Spinal cord (tissue), 10 donors: Measurements from ENCODE around the gene SYNCRIP. TPM values are rescaled to one million over a fixed set of nuclear protein-coding genes. Genes with fewer than 3 reads are reported as not detected.
A peak's percentile ranks its signal among the peaks of the same experiment; 100 is the strongest.

ENCODE experiments used
- DNase-seq, 6 donors: peaks; one replicate each; pipeline versions ENCODE4 v3.0.0 to v3.0.0-alpha.2; 2013 to 2015; ENCODE audit warnings: low spot score in 6 of 6, low read depth in 4 of 6
- H3K27ac ChIP-seq: one replicate; pipeline ENCODE4 v1.5.1; 2013; ENCODE audit warnings: low read depth, low read length, control low read depth
- H3K27me3 ChIP-seq: one replicate; pipeline ENCODE4 v1.6.1; 2013; ENCODE audit warnings: low read length; ENCODE audit not compliant: control insufficient read depth, insufficient read depth
- H3K36me3 ChIP-seq: one replicate; pipeline ENCODE4 v1.6.1; 2013; ENCODE audit warnings: low read length; ENCODE audit not compliant: control insufficient read depth, insufficient read depth
- H3K4me1 ChIP-seq: one replicate; pipeline ENCODE4 v1.6.1; 2013; ENCODE audit warnings: low read length; ENCODE audit not compliant: control insufficient read depth, insufficient read depth
- H3K4me3 ChIP-seq: one replicate; pipeline ENCODE4 v1.5.1; 2013; ENCODE audit warnings: low read depth, low read length, control low read depth
- H3K9me3 ChIP-seq: one replicate; pipeline ENCODE4 v1.6.1; 2013; ENCODE audit warnings: low read length; ENCODE audit not compliant: control insufficient read depth, insufficient read depth
- WGBS: methylation state at CpG from one replicate; pipeline ENCODE4 v1.1.5; 2013; ENCODE audit warnings: missing lambda C conversion rate; ENCODE audit not compliant: insufficient coverage; 5-methylcytosine and 5-hydroxymethylcytosine counted together
- polyA plus RNA-seq, 2 donors: library from polyadenylated mRNA; unstranded; fragments of 120-200 nt; gene quantifications; one replicate each; pipeline ENCODE4 v1.2.1, GENCODE V29; 2013; ENCODE audit not compliant: insufficient read length in 2 of 2
- total RNA-seq, 2 donors: library from RNA; depleted of rRNA in 1 of 2; stranded (reverse); fragments of 120-200 nt in 1 of 2; fragments of >200 nt in 1 of 2; gene quantifications; one replicate each; pipeline versions ENCODE4 v1.2.3 to v1.2.4, GENCODE V29; 2013 to 2014
- donor health status: healthy.

SYNCRIP gene
- total and polyA plus RNA-seq, 4 donors, result 60.8 to 104 (median 75.7) TPM

DNA sequence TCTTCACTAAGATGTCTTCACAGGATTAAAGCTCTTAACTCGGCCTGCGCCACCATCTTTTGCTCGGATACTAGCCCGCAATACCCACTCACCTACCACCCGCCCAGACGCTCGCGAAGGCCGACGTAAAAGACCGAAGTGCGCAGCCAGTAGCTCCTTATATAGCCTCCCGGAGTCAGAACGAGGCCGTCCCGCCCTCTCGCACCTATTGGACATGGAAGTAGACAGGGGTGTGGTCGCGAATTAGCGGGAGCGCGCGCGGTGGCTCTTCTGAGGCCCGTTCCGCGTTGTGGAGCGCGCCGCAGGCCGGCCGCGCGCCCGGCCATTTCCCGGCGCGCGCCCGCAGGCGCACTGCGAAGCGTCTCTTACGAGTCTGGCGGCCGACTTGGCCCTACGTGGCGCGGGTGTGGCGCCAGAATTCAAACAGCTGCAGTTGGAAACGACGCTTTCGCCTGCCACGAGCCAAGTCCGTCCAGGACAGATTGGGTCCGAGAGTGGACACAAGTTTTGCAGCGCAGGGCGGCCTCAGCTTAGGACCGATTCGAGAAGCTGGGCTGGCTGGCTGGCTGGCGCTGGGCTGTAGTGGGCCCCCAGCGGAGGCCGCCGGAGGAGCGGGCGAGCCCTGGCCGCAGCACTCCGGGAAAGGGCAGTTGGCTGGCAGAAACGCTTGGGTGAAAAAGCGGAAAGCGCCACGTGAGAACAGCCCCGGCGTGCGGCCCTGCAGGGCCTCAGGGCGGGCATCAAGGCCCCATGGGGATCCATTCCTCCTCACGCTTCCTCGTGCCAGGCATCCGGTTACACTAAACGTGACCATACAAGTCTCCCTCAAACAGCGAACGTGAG is 36.1 kb upstream of the SYNCRIP start:
- no peaks in the 10 kb centered on the region for H3K36me3 ChIP-seq
- no peaks in the 10 kb centered on the region for H3K9me3 ChIP-seq
- H3K4me1 ChIP-seq, result peaks cover 5% of the 10 kb centered on the region
- peak overlapping the region; percentile 99 for H3K4me3 ChIP-seq
- no peaks in the 10 kb centered on the region for H3K27me3 ChIP-seq
- peak; percentile 97 to 100 (median 98) for DNase-seq
- H3K27ac ChIP-seq, result peak overlapping the region; percentile 95
- under 1% methylated on average over 78 of the region's 82 CpGs for WGBS

DNA sequence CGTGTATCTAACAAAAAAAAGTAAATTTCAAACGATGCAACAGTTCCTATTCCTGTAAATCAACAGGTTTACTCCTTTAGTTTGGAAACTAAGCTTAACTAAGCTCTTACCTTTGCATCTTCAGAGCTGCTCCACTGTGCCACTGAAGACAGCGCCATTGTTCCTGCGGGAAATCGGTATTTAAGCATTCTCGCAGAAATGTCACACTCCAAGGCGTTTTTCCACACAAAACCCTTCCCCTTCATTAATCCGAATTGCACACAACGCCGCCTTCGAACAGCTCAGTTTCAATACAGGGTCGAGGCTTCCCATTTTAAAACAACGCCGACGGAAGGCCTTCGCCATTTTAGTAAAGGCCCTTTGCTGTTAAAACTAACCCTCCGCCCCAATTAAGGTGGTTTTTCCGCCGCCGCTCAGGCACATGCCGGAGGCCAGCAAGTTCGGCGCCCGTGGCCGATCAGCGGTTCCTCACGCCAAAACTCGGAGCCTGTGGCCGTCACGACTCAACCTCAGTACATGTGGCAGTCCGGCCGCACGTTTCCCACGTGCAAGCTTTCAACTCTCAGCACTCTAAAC is 35.4 kb upstream of the SYNCRIP start:
- Histone ChIP-seq H3K4me3 (peak overlapping the region; percentile 99), H3K27ac (peak overlapping the region; percentile 95), H3K9me3 (no peaks in the 10 kb centered on the region), H3K4me1 (peaks cover 5% of the 10 kb centered on the region), H3K27me3 (no peaks in the 10 kb centered on the region), H3K36me3 (no peaks in the 10 kb centered on the region)
- 0% methylated on average over 33 of the region's 34 CpGs for WGBS
- peak in 1 of 6 donors; percentile 13 for DNase-seq

DNA sequence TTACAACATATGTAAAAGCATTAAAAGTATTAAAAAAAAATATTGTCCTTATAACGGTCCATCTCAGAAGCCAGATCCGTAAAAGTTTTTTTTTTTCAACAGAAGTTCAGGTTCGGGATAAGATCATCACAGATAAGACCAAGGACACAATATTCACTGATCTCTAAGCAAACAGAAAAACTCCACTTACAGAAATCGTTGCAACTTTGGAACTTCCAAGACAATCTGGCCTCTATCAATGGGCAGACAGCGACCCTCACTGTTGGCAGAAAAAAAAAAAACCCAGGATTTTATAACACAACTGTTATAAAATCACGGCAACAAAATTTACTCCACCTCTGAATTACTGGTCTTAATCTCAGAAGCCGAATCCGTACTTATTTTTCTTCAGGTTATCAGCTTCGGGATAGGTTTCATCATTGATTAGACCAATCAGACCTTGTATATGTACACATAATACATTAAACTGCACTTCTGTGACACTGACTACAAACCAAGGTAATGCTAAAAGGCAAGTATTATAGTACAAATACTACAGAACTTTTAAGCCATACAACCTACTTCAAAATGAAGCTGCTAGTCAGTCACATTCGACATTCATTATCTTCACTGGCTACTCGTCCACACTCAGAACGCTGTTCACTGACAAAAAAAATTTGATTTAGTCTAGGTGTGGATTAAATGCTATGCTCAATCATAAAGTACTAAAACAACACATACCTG is 34.7 kb upstream of the SYNCRIP start:
- peak in 3 of 6 donors; percentile 11 to 79 (median 62) for DNase-seq
- peak overlapping the region; percentile 99 for H3K4me3 ChIP-seq
- no peaks in the 10 kb centered on the region for H3K36me3 ChIP-seq
- H3K27ac ChIP-seq, result peak overlapping the region; percentile 95
- 0% methylated on average over 6 of the region's 12 CpGs for WGBS
- H3K9me3 ChIP-seq, result no peaks in the 10 kb centered on the region
- peaks cover 5% of the 10 kb centered on the region for H3K4me1 ChIP-seq
- no peaks in the 10 kb centered on the region for H3K27me3 ChIP-seq

DNA sequence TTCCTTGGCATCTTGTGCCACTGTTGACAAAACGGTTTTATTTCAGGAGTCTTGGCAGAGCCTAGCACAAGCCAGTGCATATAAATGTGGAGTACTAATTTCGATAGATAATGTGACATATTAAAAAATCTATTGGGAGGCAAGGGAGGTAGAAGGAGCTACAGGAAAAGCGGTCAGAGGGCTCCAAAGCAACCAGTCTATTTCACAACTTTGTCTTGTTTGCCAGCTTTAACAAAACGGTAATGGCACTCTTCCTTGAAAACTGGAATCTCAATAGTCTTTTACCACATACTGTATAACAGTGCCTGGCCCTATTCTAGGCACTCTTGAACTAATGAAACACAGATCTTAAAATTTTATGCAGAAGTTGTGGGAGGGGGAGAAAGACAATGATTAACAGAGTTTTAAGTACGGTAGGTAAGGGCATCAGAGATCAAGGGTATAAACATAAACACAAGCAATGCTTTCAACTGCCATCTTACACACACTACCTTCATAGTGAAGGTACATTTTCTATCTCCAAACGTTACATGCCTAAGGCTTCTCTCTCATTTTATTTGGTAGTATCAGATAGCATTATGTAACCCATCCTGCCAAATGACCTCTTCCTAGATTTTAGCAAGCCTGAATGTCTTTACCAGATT is 33.5 kb upstream of the SYNCRIP start:
- 34% methylated on average over 2 of the region's 6 CpGs for WGBS
- H3K36me3 ChIP-seq, result peaks cover 2% of the 10 kb centered on the region
- no peak overlapping the region for H3K27ac ChIP-seq
- peaks cover 5% of the 10 kb centered on the region for H3K4me1 ChIP-seq
- peak in 2 of 6 donors; percentile 34 to 38 for DNase-seq
- no peaks in the 10 kb centered on the region for H3K9me3 ChIP-seq
- H3K27me3 ChIP-seq, result no peaks in the 10 kb centered on the region
- H3K4me3 ChIP-seq, result peak overlapping the region; percentile 99

DNA sequence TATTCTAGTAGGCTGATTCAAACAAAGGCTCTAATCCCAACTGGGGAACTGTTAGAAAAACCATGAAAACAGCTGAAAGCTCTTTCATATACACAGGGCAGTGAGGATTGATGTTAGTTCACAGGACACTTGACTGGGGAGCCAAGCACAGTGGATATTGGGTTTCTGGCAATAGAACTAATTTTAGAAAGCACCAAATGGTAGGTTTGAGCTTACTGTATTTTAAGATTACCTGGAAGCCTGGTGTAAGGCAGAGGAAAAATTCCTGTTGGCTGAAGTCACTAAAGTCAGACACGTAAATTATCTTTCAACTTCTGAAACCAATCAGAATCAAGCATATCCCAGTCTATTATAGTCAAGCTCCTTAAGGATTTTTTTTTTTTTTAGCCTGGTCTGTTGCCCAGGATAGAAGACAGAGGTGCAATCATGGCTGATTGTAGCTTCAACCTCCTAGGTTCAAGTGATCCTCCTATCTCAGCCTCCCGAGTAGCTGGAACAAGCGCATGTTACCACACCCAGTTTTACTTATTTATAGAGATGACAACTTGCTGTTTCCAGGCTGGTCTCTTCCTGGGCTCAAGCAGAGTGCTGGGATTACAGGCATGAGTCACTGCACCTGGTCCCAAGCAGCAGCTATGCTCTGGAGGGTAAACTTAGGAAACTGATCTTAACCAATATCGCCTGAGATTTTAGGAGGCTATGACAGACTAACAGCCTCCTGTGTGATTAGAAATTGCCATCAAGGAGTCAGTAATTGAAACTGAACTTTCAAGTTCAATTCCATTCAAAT is 32.5 kb upstream of the SYNCRIP start:
- H3K27me3 ChIP-seq, result no peaks in the 10 kb centered on the region
- H3K9me3 ChIP-seq, result no peaks in the 10 kb centered on the region
- peaks cover 5% of the 10 kb centered on the region for H3K4me1 ChIP-seq
- H3K4me3 ChIP-seq, result peak overlapping the region; percentile 99
- H3K36me3 ChIP-seq, result peaks cover 2% of the 10 kb centered on the region
- no peak for DNase-seq
- no peak overlapping the region for H3K27ac ChIP-seq
- WGBS, result no CpG with 5 or more reads among the region's 4 CpGs

DNA sequence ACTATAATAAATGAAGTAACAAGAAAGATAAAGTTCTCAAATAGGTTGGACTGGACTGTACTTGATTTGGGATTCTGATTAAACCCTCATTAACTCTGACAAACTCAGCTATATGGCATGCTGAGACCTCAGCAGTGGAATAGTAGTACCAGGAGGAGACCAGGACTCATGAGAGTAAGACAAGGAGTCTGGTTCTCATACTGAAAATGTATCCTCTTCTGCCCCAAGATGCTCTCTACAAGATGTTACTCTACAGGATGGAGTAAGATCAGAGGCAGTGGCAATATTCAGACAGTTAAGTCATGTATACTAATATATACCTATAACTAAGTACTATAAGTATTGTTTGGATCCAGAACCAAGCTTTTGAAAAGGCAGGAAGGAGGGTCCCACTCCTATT is 31.9 kb upstream of the SYNCRIP start:
- Histone ChIP-seq H3K36me3 (peaks cover 2% of the 10 kb centered on the region), H3K4me1 (peaks cover 5% of the 10 kb centered on the region), H3K4me3 (no peak overlapping the region), H3K9me3 (no peaks in the 10 kb centered on the region), H3K27me3 (no peaks in the 10 kb centered on the region), H3K27ac (no peak overlapping the region)
- DNase-seq, result no peak

DNA sequence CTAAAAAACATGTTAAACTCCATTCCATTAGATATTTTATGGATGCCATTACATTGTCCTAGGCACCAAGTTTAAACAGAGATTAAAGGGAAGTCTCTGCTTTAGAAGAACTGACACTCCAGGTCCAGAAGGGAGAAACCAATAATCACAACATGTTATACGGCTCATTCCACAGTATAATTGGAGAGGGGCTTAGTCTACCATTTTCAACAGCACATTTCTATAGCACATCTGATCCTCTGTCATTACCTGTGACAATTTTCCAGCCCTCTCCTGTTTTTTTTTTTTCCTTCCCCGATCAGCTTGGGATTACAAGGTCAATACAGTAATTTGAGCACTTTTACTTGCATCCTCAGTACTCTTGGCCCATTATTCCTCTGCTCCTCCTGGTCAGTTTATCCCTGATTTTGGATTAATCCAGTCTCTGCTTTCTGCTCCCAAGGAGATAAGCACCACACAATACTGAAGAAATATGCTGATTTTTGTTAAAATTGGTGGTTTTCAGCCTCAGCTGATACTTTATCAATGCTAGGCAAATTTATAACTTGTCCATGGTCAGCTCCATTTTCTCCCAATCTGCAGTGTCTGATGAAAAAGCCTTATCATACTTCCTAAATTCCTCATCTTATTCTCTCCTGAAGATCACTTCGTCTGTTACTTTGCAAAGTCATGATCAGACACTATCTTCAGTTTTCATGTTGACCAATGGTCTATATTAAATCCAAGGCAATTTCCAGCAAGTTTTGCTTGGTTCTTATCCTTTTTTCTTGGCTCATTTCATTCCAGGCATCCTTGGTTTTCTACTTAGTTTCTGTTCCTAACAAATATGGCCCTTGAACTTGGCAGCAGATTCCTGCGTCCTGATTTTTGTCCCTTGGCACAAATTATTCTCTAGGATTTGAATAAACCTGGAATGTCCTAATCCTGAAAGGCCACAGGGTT is 30.8 kb upstream of the SYNCRIP start:
- Histone ChIP-seq H3K4me3 (no peak overlapping the region), H3K27ac (no peak overlapping the region), H3K36me3 (peaks cover 2% of the 10 kb centered on the region), H3K9me3 (no peaks in the 10 kb centered on the region), H3K27me3 (no peaks in the 10 kb centered on the region), H3K4me1 (no peaks in the 10 kb centered on the region)
- WGBS, result 88% methylated on average over 3 of the region's 4 CpGs
- no peak for DNase-seq

DNA sequence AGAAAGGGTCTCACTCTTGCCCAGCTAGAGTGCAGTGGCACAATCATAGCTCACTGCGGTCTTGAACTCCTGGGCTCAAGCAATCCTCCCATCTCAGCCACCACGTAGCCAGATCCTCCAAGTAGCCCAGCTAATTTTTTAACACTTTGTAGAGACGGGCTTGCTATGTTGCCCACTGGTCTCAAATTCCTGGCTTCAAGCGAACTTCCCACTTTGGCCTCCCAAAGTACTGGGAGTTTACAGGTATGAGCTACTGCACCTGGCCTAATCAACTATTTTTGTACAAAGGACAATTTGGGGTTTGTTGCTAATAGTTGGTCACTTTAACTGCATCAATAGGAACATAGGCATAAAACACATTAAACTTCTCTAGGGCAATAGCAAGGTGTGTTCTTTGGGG is 29.9 kb upstream of the SYNCRIP start:
- no peak for DNase-seq
- no peaks in the 10 kb centered on the region for H3K27me3 ChIP-seq
- peaks cover 2% of the 10 kb centered on the region for H3K36me3 ChIP-seq
- no peak overlapping the region for H3K27ac ChIP-seq
- H3K4me3 ChIP-seq, result no peak overlapping the region
- no peaks in the 10 kb centered on the region for H3K4me1 ChIP-seq
- no peaks in the 10 kb centered on the region for H3K9me3 ChIP-seq
- 92% methylated on average over 3 of the region's 4 CpGs for WGBS
